ENCODE data around the gene TEX10. TPM values are rescaled to one million over a fixed set of nuclear protein-coding genes. Genes with fewer than 3 reads are reported as not detected.

The TEX10 gene
- total and polyA plus RNA-seq, 2 of the 4 experiments (the other 2 are of a cell fraction): 16.2 to 43.9 TPM

DNA sequence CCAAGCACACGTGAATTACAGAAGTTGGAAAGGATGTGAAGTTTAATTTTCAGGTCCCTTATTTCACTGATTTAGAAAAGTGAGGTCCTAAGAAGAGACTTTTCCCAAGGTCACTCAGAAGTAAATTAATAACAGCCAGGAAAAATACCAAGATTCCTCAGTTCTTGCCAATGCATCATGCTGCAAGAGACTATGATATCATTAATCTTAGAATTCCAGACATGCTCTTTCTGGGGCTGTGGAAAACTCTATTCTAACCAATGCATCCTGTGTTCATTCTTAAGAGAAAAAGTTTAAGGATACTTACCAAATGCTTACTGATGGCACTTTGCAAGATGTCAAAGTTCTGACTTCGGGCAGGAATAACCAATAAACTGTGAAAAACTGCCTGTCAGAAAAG is 42.8 kb downstream of the TEX10 start:
- Histone ChIP-seq H3K9ac (ENCODE audit: low read depth, low read length) (no peak overlapping the region), H2BK20ac (ENCODE audit: low read depth, low read length) (peak overlapping the region; percentile 83), H4K91ac (ENCODE audit: insufficient read depth, low read depth, low read length) (peak overlapping the region; percentile 64), H2AFZ (replicated peaks; ENCODE audit: low read length, poor library complexity) (no peak overlapping the region), H3K79me1 (ENCODE audit: low read depth in 1 of 2, low read length in 2 of 2) (peaks cover 9 to 53% of the 10 kb centered on the region in 2 experiments), H3K9me3 (ENCODE audit: control insufficient read depth, insufficient read depth, low read length) (no peaks in the 10 kb centered on the region), H3K4me2 (ENCODE audit: low read depth, low read length) (peak overlapping the region; percentile 64), H2BK120ac (ENCODE audit: low read depth, low read length) (peak overlapping the region; percentile 83), H3K18ac (ENCODE audit: low read depth, low read length) (peak overlapping the region; percentile 71), H3K36me3 (ENCODE audit: control insufficient read depth, insufficient read depth, low read length) (peaks cover 10% of the 10 kb centered on the region; the same call in 1 of the 2 replicates), H2BK15ac (ENCODE audit: low read depth, low read length) (peak overlapping the region; percentile 61; the same call in 1 of the 3 replicates), H3K9me1 (ENCODE audit: insufficient read depth, low read length) (peaks cover 5% of the 10 kb centered on the region; the same call in 1 of the 2 replicates), H3K4me1 (ENCODE audit: control insufficient read depth, insufficient read depth, low read length) (peaks cover 15% of the 10 kb centered on the region), H2BK5ac (ENCODE audit: low read depth, low read length, poor library complexity, severe bottlenecking) (peak overlapping the region; percentile 96), H3K56ac (ENCODE audit: extremely low read depth, insufficient read depth, low read length) (no peak overlapping the region; the same call in 1 of the 2 replicates), H4K5ac (ENCODE audit: low read depth, low read length) (peak overlapping the region; percentile 57; the same call in 1 of the 2 replicates), H3K23ac (ENCODE audit: low read depth, low read length) (peak overlapping the region; percentile 91; the same call in 1 of the 2 replicates), H4K8ac (ENCODE audit: low read depth in 2 of 2, low read length in 2 of 2) (peak overlapping the region in 1 of 2 experiments; percentile 69; a peak in 2 of 4 replicates), H3K27ac (ENCODE audit: insufficient read depth, low read length) (peak overlapping the region; percentile 41; the same call in 1 of the 2 replicates), H3K14ac (replicated peaks; ENCODE audit: low read depth, low read length) (peak overlapping the region; percentile 92), H3K4ac (ENCODE audit: low read depth, low read length) (peak overlapping the region; percentile 95), H4K20me1 (ENCODE audit: insufficient read depth, low read length) (peaks cover 8% of the 10 kb centered on the region; the same call in 1 of the 2 replicates), H3K4me3 (ENCODE audit: insufficient read depth, low read depth, low read length) (no peak overlapping the region), H2AK9ac (replicated peaks; ENCODE audit: low read depth, low read length, poor library complexity) (no peak overlapping the region), H3K27me3 (ENCODE audit: control insufficient read depth, insufficient read depth, low read length) (no peaks in the 10 kb centered on the region), H2AK5ac (ENCODE audit: low read depth, low read length) (peak overlapping the region; percentile 57; the same call in 1 of the 2 replicates)
- dilution Hi-C loops (cut with HindIII; ENCODE audit: low sequenced_read_pairs, unreplicated experiment) (no loop called here), intact Hi-C loops (cut with micrococcal nuclease) (no loop called here), in situ Hi-C loops (cut with MboI; ENCODE audit: low sequenced_read_pairs) (loop anchor here (10.0 kb wide), 1 partner anchor 275 kb away; no protein-coding TSS in a partner anchor)
- TF ChIP-seq RFX5 (IDR thresholded peaks at IDR 0.05; ENCODE audit: low read depth, low read length) (no peak), USF2 (IDR thresholded peaks at IDR 0.05; ENCODE audit: low read depth, low read length) (no peak), MXI1 (IDR thresholded peaks at IDR 0.05; ENCODE audit: borderline replicate concordance, low read depth, low read length) (no peak), RCOR1 (IDR thresholded peaks at IDR 0.05; ENCODE audit: insufficient replicate concordance, low read length) (no peak), MAZ (IDR thresholded peaks at IDR 0.05; ENCODE audit: borderline replicate concordance, low read depth, low read length) (no peak), ELK1 (IDR thresholded peaks at IDR 0.05; ENCODE audit: borderline replicate concordance, low read depth, low read length) (no peak)
- ChIA-PET POLR2A (ENCODE audit: unreplicated experiment) (no interaction called here), CTCF (no interaction called here)
- no peak for DNase-seq
- WGBS, 2 experiments (ENCODE audit: extremely low coverage in 2 of 2, insufficient read length in 1 of 2): no CpG with 5 or more reads among the region's 2 CpGs
- BruUV-seq (replicated peaks): no TSS peak
- ATAC-seq (ENCODE audit: low read depth): peak; percentile 6; the same call in 1 of the 2 replicates

All from IMR-90 (cell line).